Calu3 (cell line): Measurements from ENCODE around the gene RAP1GAP2. TPM values are rescaled to one million over a fixed set of nuclear protein-coding genes. Genes with fewer than 3 reads are reported as not detected.
"Not testable (repeated sequence)": the region's sequence is repeated elsewhere in the genome, so short reads cannot be mapped to it uniquely, and the experiment has no call there.

Source experiments
- BruUV-seq: library from RNA; stranded (reverse); fragments of 400-500 nt; replicated peaks from 2 replicates; lab custom pipeline; 2021; lab: Mats Ljungman, UMichigan
- CTCF ChIA-PET: fragments of 300-600 bp; sonication (Branson Sonifier 250); formaldehyde crosslinking; loops from one replicate; lab custom pipeline; 2022; ENCODE audit warnings: antibody characterized with exemption; lab: Charles Lee
- DNase-seq: peaks from one replicate; pipeline ENCODE4 v3.0.0; 2022
- H3K27ac Mint-ChIP-seq: one replicate; pipeline ENCODE4 v1.8.0; 2022; ENCODE audit warnings: mixed read lengths; ENCODE audit not compliant: unreplicated experiment
- H3K27me3 Mint-ChIP-seq: one replicate; pipeline ENCODE4 v1.8.0; 2022; ENCODE audit warnings: mixed read lengths; ENCODE audit not compliant: unreplicated experiment
- H3K36me3 Mint-ChIP-seq: one replicate; pipeline ENCODE4 v1.8.0; 2022; ENCODE audit warnings: mild to moderate bottlenecking, moderate library complexity, mixed read lengths; ENCODE audit not compliant: insufficient read depth, unreplicated experiment
- H3K4me1 Mint-ChIP-seq: one replicate; pipeline ENCODE4 v1.8.0; 2022; ENCODE audit warnings: mild to moderate bottlenecking, low read depth, mixed read lengths; ENCODE audit not compliant: unreplicated experiment
- H3K4me3 Mint-ChIP-seq: one replicate; pipeline ENCODE4 v1.8.0; 2022; ENCODE audit warnings: mild to moderate bottlenecking, low read depth, moderate library complexity, mixed read lengths; ENCODE audit not compliant: unreplicated experiment
- H3K9me3 Mint-ChIP-seq: one replicate; pipeline ENCODE4 v1.8.0; 2022; ENCODE audit warnings: low read depth, mixed read lengths; ENCODE audit not compliant: unreplicated experiment
- intact Hi-C: fragments of 100-400 bp; cut with micrococcal nuclease; formaldehyde crosslinking; loops from one replicate; pipeline ENCODE4 v1.10.0; 2022; ENCODE audit not compliant: unreplicated experiment
- total RNA-seq: library from RNA; stranded (reverse); gene quantifications from 2 replicates; pipeline ENCODE4 v1.2.3, GENCODE V29; 2022
- TF ChIP-seq, protein P1 (sequence below): fragments of 200-600 bp; IDR thresholded peaks from one replicate; pipeline ENCODE4 v1.8.0; 2022; ENCODE audit warnings: antibody characterized with exemption; ENCODE audit not compliant: unreplicated experiment

RAP1GAP2 gene
- total RNA-seq, 1 experiment from 2014 or later: 38.4 TPM

DNA sequence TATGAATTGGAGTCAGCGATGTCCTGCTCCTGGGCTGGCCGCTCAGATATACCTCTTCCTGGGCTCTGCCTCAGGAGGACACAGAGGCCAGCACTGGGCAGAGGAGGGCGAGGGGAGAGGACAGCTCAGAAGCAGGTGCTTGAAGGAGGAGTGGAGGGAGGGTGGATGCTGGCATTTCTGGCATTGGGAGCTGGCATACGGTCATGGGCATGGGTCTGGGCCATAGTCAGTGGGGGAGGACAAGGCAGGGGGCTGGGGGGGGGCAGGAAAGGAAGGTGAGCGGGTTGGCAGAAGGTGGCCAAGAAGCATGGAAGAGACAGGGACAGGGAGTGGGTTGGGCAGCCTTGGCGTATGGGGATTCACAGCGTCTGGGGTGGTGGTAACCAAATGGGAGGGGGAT is 16.7 kb upstream of the RAP1GAP2 start:
- TF ChIP-seq, protein P1, sequence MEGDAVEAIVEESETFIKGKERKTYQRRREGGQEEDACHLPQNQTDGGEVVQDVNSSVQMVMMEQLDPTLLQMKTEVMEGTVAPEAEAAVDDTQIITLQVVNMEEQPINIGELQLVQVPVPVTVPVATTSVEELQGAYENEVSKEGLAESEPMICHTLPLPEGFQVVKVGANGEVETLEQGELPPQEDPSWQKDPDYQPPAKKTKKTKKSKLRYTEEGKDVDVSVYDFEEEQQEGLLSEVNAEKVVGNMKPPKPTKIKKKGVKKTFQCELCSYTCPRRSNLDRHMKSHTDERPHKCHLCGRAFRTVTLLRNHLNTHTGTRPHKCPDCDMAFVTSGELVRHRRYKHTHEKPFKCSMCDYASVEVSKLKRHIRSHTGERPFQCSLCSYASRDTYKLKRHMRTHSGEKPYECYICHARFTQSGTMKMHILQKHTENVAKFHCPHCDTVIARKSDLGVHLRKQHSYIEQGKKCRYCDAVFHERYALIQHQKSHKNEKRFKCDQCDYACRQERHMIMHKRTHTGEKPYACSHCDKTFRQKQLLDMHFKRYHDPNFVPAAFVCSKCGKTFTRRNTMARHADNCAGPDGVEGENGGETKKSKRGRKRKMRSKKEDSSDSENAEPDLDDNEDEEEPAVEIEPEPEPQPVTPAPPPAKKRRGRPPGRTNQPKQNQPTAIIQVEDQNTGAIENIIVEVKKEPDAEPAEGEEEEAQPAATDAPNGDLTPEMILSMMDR: no peak

DNA sequence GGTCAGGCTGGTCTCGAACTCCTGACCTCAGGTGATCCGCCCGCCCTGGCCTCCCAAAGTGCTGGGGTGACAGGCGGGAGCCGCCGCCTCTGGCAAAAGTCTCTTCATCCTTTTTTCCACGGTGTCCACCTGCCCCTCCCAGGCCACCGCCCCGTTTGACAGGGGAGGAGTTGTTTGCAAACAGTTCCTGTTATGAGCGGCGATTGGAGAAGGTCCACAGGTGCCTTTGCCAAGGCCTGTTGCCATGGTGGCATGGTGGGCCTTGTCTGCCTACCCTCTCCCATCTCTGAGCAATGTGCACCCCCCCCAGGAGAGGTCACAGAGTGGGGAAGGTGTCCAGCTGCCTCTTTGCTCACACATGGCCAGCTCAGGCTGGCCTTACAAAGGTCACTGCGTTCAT is 16.0 kb upstream of the RAP1GAP2 start:
- no peak overlapping the region for H3K27ac Mint-ChIP-seq
- no TSS peak for BruUV-seq
- peaks cover 69% of the 10 kb centered on the region for H3K27me3 Mint-ChIP-seq
- DNase-seq: no peak
- CTCF ChIA-PET: no interaction called here
- intact Hi-C loops: no loop called here
- H3K36me3 Mint-ChIP-seq: no peaks in the 10 kb centered on the region
- H3K4me3 Mint-ChIP-seq: no peak overlapping the region
- H3K4me1 Mint-ChIP-seq: peaks cover 6% of the 10 kb centered on the region
- TF ChIP-seq, protein P1: no peak
- no peaks in the 10 kb centered on the region for H3K9me3 Mint-ChIP-seq

More for the DNA sequence above, 16.7 kb upstream of the RAP1GAP2 start:
- intact Hi-C loops: no loop called here
- Mint-ChIP-seq H3K4me1 (peaks cover 6% of the 10 kb centered on the region), H3K4me3 (no peak overlapping the region), H3K27me3 (peaks cover 76% of the 10 kb centered on the region), H3K9me3 (no peaks in the 10 kb centered on the region), H3K36me3 (no peaks in the 10 kb centered on the region), H3K27ac (no peak overlapping the region)
- BruUV-seq: no TSS peak
- DNase-seq: no peak
- CTCF ChIA-PET: interaction anchor here (1.0 kb wide), 1 partner anchor 12 kb away, joined by 3 read pairs; no protein-coding TSS in a partner anchor

DNA sequence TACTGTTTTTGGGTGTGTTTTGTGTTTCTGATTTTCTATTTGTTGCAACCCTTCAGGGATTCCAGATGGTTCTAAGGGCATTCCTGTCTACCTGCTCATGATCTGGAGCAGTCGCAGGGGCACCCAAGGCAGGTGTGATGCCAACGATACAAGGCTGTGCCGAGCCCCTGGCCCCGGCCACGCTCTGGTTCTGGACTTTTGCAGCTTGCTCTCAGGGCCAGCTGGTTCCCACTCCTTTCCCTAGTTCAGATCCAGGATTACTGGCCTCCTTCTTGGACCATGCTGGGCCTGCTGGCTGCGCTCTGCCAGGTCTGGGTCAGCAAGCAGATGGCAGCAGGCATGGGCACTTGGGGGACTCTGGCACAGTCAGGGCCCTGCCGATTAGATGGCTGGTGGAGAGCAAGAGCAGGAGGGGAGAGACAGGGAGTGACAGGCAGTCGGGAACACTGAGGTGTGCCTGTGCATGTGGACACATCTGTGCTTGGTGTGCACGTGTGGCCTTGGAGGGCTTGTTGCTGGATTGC is 15.2 kb upstream of the RAP1GAP2 start:
- no peak overlapping the region for H3K27ac Mint-ChIP-seq
- peaks cover 6% of the 10 kb centered on the region for H3K4me1 Mint-ChIP-seq
- BruUV-seq: no TSS peak
- H3K4me3 Mint-ChIP-seq: no peak overlapping the region
- H3K27me3 Mint-ChIP-seq: peaks cover 61% of the 10 kb centered on the region
- no peak for DNase-seq
- TF ChIP-seq, protein P1: no peak
- CTCF ChIA-PET: no interaction called here
- intact Hi-C loops: no loop called here
- no peaks in the 10 kb centered on the region for H3K9me3 Mint-ChIP-seq
- H3K36me3 Mint-ChIP-seq: no peaks in the 10 kb centered on the region

DNA sequence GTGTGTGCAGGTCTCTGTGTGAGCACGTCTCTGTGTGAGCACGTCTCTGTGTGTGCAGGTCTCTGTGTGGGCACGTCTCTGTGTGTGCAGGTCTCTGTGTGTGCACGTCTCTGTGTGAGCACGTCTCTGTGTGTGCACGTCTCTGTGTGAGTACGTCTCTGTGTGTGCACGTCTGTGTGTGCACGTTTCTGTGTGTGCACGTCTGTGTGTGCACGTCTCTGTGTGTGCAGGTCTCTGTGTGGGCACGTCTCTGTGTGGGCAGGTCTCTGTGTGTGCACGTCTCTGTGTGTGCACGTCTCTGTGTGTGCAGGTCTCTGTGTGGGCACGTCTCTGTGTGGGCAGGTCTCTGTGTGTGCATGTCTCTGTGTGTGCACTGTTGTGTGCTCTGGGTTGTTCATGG is 14.6 kb upstream of the RAP1GAP2 start:
- CTCF ChIA-PET, intact Hi-C loops, BruUV-seq, DNase-seq, H3K36me3 Mint-ChIP-seq, H3K9me3 Mint-ChIP-seq, H3K27ac Mint-ChIP-seq, H3K4me3 Mint-ChIP-seq, H3K4me1 Mint-ChIP-seq: not testable (repeated sequence)
- H3K27me3 Mint-ChIP-seq: peaks cover 56% of the 10 kb centered on the region

DNA sequence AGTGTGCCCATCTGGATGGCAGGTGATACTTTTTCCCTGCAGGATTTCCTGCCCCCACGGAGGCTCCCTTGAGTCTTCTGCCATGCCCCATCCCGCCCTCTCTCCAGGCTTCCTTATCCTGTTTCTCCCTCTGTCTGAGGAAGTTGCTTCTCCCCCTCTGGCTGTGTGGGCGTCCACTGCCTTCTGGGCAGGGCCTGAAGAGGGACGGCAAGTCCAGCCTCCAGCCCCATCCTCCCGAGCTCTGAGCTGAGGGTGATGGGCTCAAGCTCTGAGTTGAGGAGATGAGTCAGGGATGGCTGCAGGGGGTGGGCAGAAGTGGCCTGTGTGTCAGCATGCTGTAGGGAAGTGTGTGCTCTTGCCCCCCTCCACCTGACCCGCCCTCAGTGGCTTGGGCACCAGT is 14.2 kb upstream of the RAP1GAP2 start:
- Mint-ChIP-seq H3K36me3 (no peaks in the 10 kb centered on the region), H3K27ac (no peak overlapping the region), H3K9me3 (no peaks in the 10 kb centered on the region), H3K27me3 (peaks cover 52% of the 10 kb centered on the region), H3K4me1 (peaks cover 1% of the 10 kb centered on the region), H3K4me3 (no peak overlapping the region)
- TF ChIP-seq, protein P1: no peak
- no peak for DNase-seq
- intact Hi-C loops: no loop called here
- no TSS peak for BruUV-seq
- CTCF ChIA-PET: no interaction called here
